SK-N-MC (cell line): ENCODE data around the gene GJA4.

Source experiments
- EZH2 ChIP-seq: fragments of 200-600 bp; sonication (generic); IDR thresholded peaks from one replicate; pipeline ENCODE4 v1.6.1; 2017; ENCODE audit warnings: antibody characterized with exemption
- POLR2AphosphoS5 ChIP-seq: IDR thresholded peaks from 2 replicates; pipeline ENCODE4 v1.6.1; 2012; ENCODE audit warnings: mild to moderate bottlenecking, low read depth, low read length, borderline replicate concordance

GRCh38 chr1:34761176-34761761, 31.5 kb upstream of the GJA4 start:
- no peak for TF ChIP-seq POLR2AphosphoS5
- TF ChIP-seq EZH2 = no peak
